B cell (primary cell): ENCODE results near the gene MEF2C. TPM values are rescaled to one million over a fixed set of nuclear protein-coding genes. Genes with fewer than 3 reads are reported as not detected.

Experiments used
- ATAC-seq: fragments of 200-7000 bp; cut with Tn5 transposase; one replicate; pipeline ENCODE4 v1.10.0; 2021; ENCODE audit warnings: low read depth, mild to moderate bottlenecking, moderate number of reproducible peaks, moderate library complexity
- CTCF ChIA-PET: fragments of 350-600 bp; sonication (Branson Sonifier 250); formaldehyde crosslinking; loops from one replicate; lab custom pipeline; 2021; ENCODE audit warnings: antibody characterized with exemption, inconsistent platforms; lab: Charles Lee
- POLR2A ChIA-PET: fragments of 350-600 bp; sonication (Branson Sonifier 250); formaldehyde crosslinking; loops from one replicate; lab custom pipeline; 2021; ENCODE audit warnings: antibody characterized with exemption; lab: Charles Lee
- DNase-seq: peaks from one replicate; pipeline ENCODE4 v3.0.0; 2013
- H2AFZ ChIP-seq: 2 replicates; pipeline ENCODE4 v1.6.1; 2012; ENCODE audit warnings: mild to moderate bottlenecking, low read depth, low read length; ENCODE audit not compliant: insufficient read depth, poor library complexity, severe bottlenecking
- H3K27ac ChIP-seq, 2 donors: 1 replicate in 1 of 2; 2 replicates in 1 of 2; pipeline ENCODE4 v1.5.1; 2012 to 2013; ENCODE audit warnings: low read length in 2 of 2, mild to moderate bottlenecking in 2 of 2, moderate library complexity in 1 of 2
- H3K27me3 ChIP-seq, 4 experiments: fragments of 200-600 bp in 1 of 4; sonication (generic) in 1 of 4; replicated peaks in 1 of 4; 1 replicate in 2 of 4; 2 replicates in 2 of 4; pipeline versions ENCODE4 v1.6.1 to v1.7.0; 2013 to 2016; ENCODE audit warnings: low read length in 3 of 4, mild to moderate bottlenecking in 2 of 4, mixed read lengths in 1 of 4, moderate library complexity in 1 of 4; ENCODE audit not compliant: insufficient read depth in 4 of 4, control insufficient read depth in 3 of 4; ENCODE audit errors: control extremely low read depth in 1 of 4
- H3K36me3 ChIP-seq, 2 experiments: replicated peaks in 1 of 2; 1 replicate in 1 of 2; 2 replicates in 1 of 2; pipeline versions ENCODE4 v1.6.1 to v1.7.1; 2013; ENCODE audit warnings: low read length in 1 of 2; ENCODE audit not compliant: insufficient read depth in 2 of 2, control insufficient read depth in 1 of 2; ENCODE audit errors: control extremely low read depth in 1 of 2, extremely low read depth in 1 of 2
- H3K4me1 ChIP-seq, 2 donors: fragments of 200-600 bp in 1 of 2; sonication (generic) in 1 of 2; 1 replicate in 1 of 2; 2 replicates in 1 of 2; pipeline versions ENCODE4 v1.5.1 to v1.6.1; 2013 to 2017; ENCODE audit warnings: low read length in 2 of 2; ENCODE audit not compliant: control insufficient read depth in 2 of 2, insufficient read depth in 2 of 2
- H3K4me2 ChIP-seq: replicated peaks from 2 replicates; pipeline ENCODE3; 2012; ENCODE audit warnings: mild to moderate bottlenecking, low read depth, low read length; ENCODE audit not compliant: poor library complexity, severe bottlenecking
- H3K4me3 ChIP-seq, 5 experiments: fragments of 200-600 bp in 1 of 5; sonication (generic) in 1 of 5; 1 replicate in 3 of 5; 2 replicates in 2 of 5; pipeline versions ENCODE4 v1.5.1 to v1.7.0; 2011 to 2016; ENCODE audit warnings: low read length in 4 of 5, mild to moderate bottlenecking in 4 of 5, low read depth in 2 of 5, control low read depth in 1 of 5, moderate library complexity in 1 of 5; ENCODE audit not compliant: insufficient read depth in 1 of 5; ENCODE audit errors: control extremely low read depth in 1 of 5, extremely low read depth in 1 of 5
- H3K79me2 ChIP-seq: fragments of 200-600 bp; sonication (generic); one replicate; pipeline ENCODE4 v1.6.0; 2016; ENCODE audit warnings: low read length; ENCODE audit not compliant: control insufficient read depth, insufficient read depth
- H3K9ac ChIP-seq: fragments of 200-600 bp; sonication (generic); 2 replicates; pipeline ENCODE4 v1.6.1; 2017; ENCODE audit warnings: mild to moderate bottlenecking, low read length, moderate library complexity
- H3K9me3 ChIP-seq, 3 donors: one replicate each; pipeline versions ENCODE4 v1.6.1 to v1.7.1; 2013; ENCODE audit warnings: low read length in 2 of 3; ENCODE audit not compliant: control insufficient read depth in 2 of 3, insufficient read depth in 1 of 3; ENCODE audit errors: control extremely low read depth in 1 of 3
- H4K20me1 ChIP-seq: 2 replicates; pipeline ENCODE4 v1.6.0; 2012; ENCODE audit warnings: mild to moderate bottlenecking, low read length; ENCODE audit not compliant: insufficient read depth, control insufficient read depth, poor library complexity, severe bottlenecking
- H3K27ac Mint-ChIP-seq: one replicate; pipeline ENCODE4 v1.8.0; 2021; ENCODE audit warnings: mixed read lengths
- H3K27me3 Mint-ChIP-seq: one replicate; pipeline ENCODE4 v1.8.0; 2021; ENCODE audit warnings: mixed read lengths
- H3K4me1 Mint-ChIP-seq: one replicate; pipeline ENCODE4 v1.8.0; 2021; ENCODE audit warnings: mixed read lengths
- H3K4me3 Mint-ChIP-seq: one replicate; pipeline ENCODE4 v1.8.0; 2021; ENCODE audit warnings: mixed read lengths
- H3K9me3 Mint-ChIP-seq: one replicate; pipeline ENCODE4 v1.8.0; 2022; ENCODE audit warnings: mixed read lengths; ENCODE audit not compliant: insufficient read depth
- EZH2 ChIP-seq: IDR thresholded peaks from 2 replicates; pipeline ENCODE4 v1.6.1; 2012; ENCODE audit warnings: borderline replicate concordance, low read depth, mild to moderate bottlenecking, moderate library complexity, low read length; ENCODE audit not compliant: insufficient read depth, poor library complexity, severe bottlenecking
- WGBS: methylation state at CpG from one replicate; pipeline ENCODE4 v1.1.5; 2013; ENCODE audit warnings: missing lambda C conversion rate; ENCODE audit not compliant: insufficient coverage; 5-methylcytosine and 5-hydroxymethylcytosine counted together
- intact Hi-C: fragments of 100-400 bp; cut with micrococcal nuclease; formaldehyde crosslinking; loops from one replicate; pipeline ENCODE4 v1.10.0; 2022
- polyA plus RNA-seq: library from polyadenylated mRNA; depleted of rRNA; stranded (reverse); fragments of >200 nt; gene quantifications from 2 replicates; pipeline ENCODE4 v1.2.3, GENCODE V29; 2012
- total RNA-seq, 2 donors: library from RNA; stranded (reverse); fragments of 120-200 nt in 1 of 2; gene quantifications; 1 replicate in 1 of 2; 2 replicates in 1 of 2; pipeline versions ENCODE4 v1.2.3 to v1.2.4, GENCODE V29; 2013 to 2022
- TF ChIP-seq, protein P1 (sequence below): fragments of 200-600 bp; IDR thresholded peaks from one replicate; pipeline ENCODE4 v1.8.0; 2022; ENCODE audit warnings: antibody characterized with exemption, mild to moderate bottlenecking

The MEF2C gene
- total and polyA plus RNA-seq, 2 donors (not counting 1 experiment from before 2014, with no cell fraction given) = 97.4 to 354 TPM

DNA sequence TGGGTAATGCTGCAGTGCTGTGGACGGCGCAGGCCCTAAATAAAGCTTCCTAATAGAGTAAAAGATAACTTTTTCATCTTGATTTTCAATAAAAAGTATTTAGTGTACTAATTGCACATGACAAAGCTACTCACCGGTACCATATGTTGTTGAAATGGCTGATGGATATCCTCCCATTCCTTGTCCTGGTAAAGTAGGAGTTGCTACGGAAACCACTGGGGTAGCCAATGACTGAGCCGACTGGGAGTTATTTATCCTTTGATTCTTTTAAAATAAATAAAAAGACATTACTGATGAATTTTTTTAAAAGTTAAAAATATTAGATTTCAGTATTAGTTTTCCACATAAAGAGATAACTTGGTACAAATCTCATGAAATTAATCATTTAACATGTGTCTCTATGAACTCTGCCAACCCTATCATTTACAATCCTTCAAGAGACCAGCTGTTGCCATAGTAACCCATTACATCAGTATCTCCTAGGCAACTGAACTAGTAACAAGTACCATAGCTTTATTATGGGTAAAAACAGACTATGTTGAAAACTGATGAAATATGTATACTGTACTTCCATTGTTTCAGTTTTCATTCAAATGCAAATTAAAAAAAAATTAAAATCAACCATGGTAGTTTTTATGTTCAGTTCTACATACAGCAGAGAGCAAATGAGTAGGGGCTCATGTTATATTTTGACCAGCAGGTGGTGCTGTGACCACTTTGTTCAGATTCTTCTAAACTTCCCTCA is 153.7 kb downstream of the MEF2C start:
- ChIA-PET POLR2A (interaction anchor here (0.6 to 1.7 kb wide), 5 partner anchors 152 to 1534 kb away, joined by 3 to 19 read pairs (median 4); partner anchors contain the start of gene MEF2C), CTCF (interaction anchor here (0.6 to 12.1 kb wide), 71 partner anchors 8 to 1801 kb away, joined by 3 to 159 read pairs (median 4); partner anchors contain the start of gene MEF2C)
- Histone ChIP-seq H3K27me3 (no peaks in the 10 kb centered on the region), H3K4me3 (no peak overlapping the region), H3K9me3 (no peaks in the 10 kb centered on the region), H3K79me2 (peaks cover 26% of the 10 kb centered on the region), H3K4me1 (peaks cover 29 to 35% of the 10 kb centered on the region in 2 donors), H3K36me3 (peaks cover 12 to 82% of the 10 kb centered on the region in 2 experiments), H4K20me1 (no peaks in the 10 kb centered on the region), H3K9ac (no peak overlapping the region), H3K27ac (peak overlapping the region; percentile 26 to 85), H3K4me2 (no peak overlapping the region), H2AFZ (no peak overlapping the region)
- no CpG with 5 or more reads among the region's 5 CpGs for WGBS
- Mint-ChIP-seq H3K27ac (peak overlapping the region; percentile 76), H3K4me1 (peaks cover 42% of the 10 kb centered on the region), H3K27me3 (no peaks in the 10 kb centered on the region), H3K4me3 (peak overlapping the region; percentile 15), H3K9me3 (no peaks in the 10 kb centered on the region)
- TF ChIP-seq EZH2 = no peak
- TF ChIP-seq, protein P1, sequence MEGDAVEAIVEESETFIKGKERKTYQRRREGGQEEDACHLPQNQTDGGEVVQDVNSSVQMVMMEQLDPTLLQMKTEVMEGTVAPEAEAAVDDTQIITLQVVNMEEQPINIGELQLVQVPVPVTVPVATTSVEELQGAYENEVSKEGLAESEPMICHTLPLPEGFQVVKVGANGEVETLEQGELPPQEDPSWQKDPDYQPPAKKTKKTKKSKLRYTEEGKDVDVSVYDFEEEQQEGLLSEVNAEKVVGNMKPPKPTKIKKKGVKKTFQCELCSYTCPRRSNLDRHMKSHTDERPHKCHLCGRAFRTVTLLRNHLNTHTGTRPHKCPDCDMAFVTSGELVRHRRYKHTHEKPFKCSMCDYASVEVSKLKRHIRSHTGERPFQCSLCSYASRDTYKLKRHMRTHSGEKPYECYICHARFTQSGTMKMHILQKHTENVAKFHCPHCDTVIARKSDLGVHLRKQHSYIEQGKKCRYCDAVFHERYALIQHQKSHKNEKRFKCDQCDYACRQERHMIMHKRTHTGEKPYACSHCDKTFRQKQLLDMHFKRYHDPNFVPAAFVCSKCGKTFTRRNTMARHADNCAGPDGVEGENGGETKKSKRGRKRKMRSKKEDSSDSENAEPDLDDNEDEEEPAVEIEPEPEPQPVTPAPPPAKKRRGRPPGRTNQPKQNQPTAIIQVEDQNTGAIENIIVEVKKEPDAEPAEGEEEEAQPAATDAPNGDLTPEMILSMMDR = peak; percentile 87
- DNase-seq = peak; percentile 89
- ATAC-seq = peak; percentile 38
- intact Hi-C loops = loop anchor here (1.0 to 5.0 kb wide), 4 partner anchors 154 to 1658 kb away; partner anchors contain the start of gene MEF2C
